Activated CD8-positive, alpha-beta memory T cell treated with anti-CD3 and anti-CD28 coated beads for 48 hours (primary cell): ENCODE measurements around the gene ADGRB3.

Experiments
- DNase-seq, 3 experiments: peaks; one replicate each; pipeline ENCODE4 v3.0.0-alpha.2; 2020; ENCODE audit warnings: low read depth in 2 of 3, low spot score in 2 of 3

Gene ADGRB3

GRCh38 chr6:69019832-69020231 lies 384.8 kb downstream of the ADGRB3 start:
- no peak for DNase-seq

GRCh38 chr6:69022993-69023392 lies 387.9 kb downstream of the ADGRB3 start:
- no peak for DNase-seq

GRCh38 chr6:69026243-69026642 lies 391.2 kb downstream of the ADGRB3 start:
- DNase-seq = no peak

- no peak for DNase-seq
These were observed 391.6 kb downstream of the ADGRB3 start for GRCh38 chr6:69026715-69027114.

GRCh38 chr6:69027861-69028260 lies 392.8 kb downstream of the ADGRB3 start:
- no peak for DNase-seq

- no peak for DNase-seq
These were observed 403.8 kb downstream of the ADGRB3 start for GRCh38 chr6:69038841-69039240.

- DNase-seq = no peak
These were observed 407.2 kb downstream of the ADGRB3 start for GRCh38 chr6:69042297-69042696.

GRCh38 chr6:69044534-69044933 lies 409.5 kb downstream of the ADGRB3 start:
- DNase-seq = no peak

GRCh38 chr6:69059413-69059812 lies 424.3 kb downstream of the ADGRB3 start:
- DNase-seq = no peak

GRCh38 chr6:69061066-69061465 lies 426.0 kb downstream of the ADGRB3 start:
- DNase-seq = no peak

GRCh38 chr6:69063401-69063800 lies 428.3 kb downstream of the ADGRB3 start:
- no peak for DNase-seq

- no peak for DNase-seq
These were observed 429.1 kb downstream of the ADGRB3 start for GRCh38 chr6:69064226-69064625.

- no peak for DNase-seq
These were observed 434.8 kb downstream of the ADGRB3 start for GRCh38 chr6:69069881-69070280.

GRCh38 chr6:69072796-69073195 lies 437.7 kb downstream of the ADGRB3 start:
- no peak for DNase-seq

GRCh38 chr6:69084746-69085335 lies 449.8 kb downstream of the ADGRB3 start:
- no peak for DNase-seq

GRCh38 chr6:69086689-69087088 lies 451.6 kb downstream of the ADGRB3 start:
- no peak for DNase-seq

- DNase-seq = no peak
These were observed 454.5 kb downstream of the ADGRB3 start for GRCh38 chr6:69089539-69089938.

GRCh38 chr6:69090132-69090531 lies 455.1 kb downstream of the ADGRB3 start:
- no peak for DNase-seq

- DNase-seq = no peak
These were observed 461.6 kb downstream of the ADGRB3 start for GRCh38 chr6:69096681-69097080.

- DNase-seq = no peak
These were observed 462.9 kb downstream of the ADGRB3 start for GRCh38 chr6:69097948-69098347.

- no peak for DNase-seq
These were observed 463.8 kb downstream of the ADGRB3 start for GRCh38 chr6:69098910-69099309.

- DNase-seq = no peak
These were observed 465.7 kb downstream of the ADGRB3 start for GRCh38 chr6:69100772-69101171.

- DNase-seq = no peak
These were observed 467.3 kb downstream of the ADGRB3 start for GRCh38 chr6:69102416-69102815.

- no peak for DNase-seq
These were observed 470.2 kb downstream of the ADGRB3 start for GRCh38 chr6:69105288-69105687.
